ENCODE results near the gene CSRNP2.

GRCh38 chr12:51023625-51024382 is 59.6 kb downstream of the CSRNP2 start:
- TF ChIP-seq POLR2A (IDR thresholded peaks at IDR 0.05; ENCODE audit: low read length), result no peak
- no peak for TF ChIP-seq GATA1 (IDR thresholded peaks at IDR 0.05; ENCODE audit: low read depth, low read length)

Measured in erythroblast (primary cell).